SK-N-SH treated with all-trans-retinoic acid at 6 μM for 48 hours (cell line): ENCODE measurements around the gene SEPHS2.

Experiments
- ARNTL ChIP-seq: fragments of 450-650 bp; formaldehyde crosslinking; IDR thresholded peaks from 2 replicates; pipeline ENCODE4 v1.5.0; 2020; ENCODE audit warnings: low read depth, mild to moderate bottlenecking, moderate library complexity, borderline replicate concordance
- GLIS3 ChIP-seq: fragments of 250-450 bp; sonication (Bioruptor Pico); IDR thresholded peaks from 2 replicates; pipeline ENCODE4 v1.5.0; 2020; ENCODE audit warnings: mild to moderate bottlenecking, moderate library complexity
- POU6F1 ChIP-seq: fragments of 250-450 bp; sonication (Bioruptor Pico); IDR thresholded peaks from 2 replicates; pipeline ENCODE4 v1.8.0; 2021; ENCODE audit warnings: low read depth, mild to moderate bottlenecking, moderate library complexity, borderline replicate concordance
- RARB ChIP-seq: fragments of 250-450 bp; sonication (Bioruptor Pico); IDR thresholded peaks from 2 replicates; pipeline ENCODE4 v1.8.0; 2021; ENCODE audit warnings: mild to moderate bottlenecking, moderate library complexity
- TSHZ2 ChIP-seq: fragments of 250-450 bp; sonication (Bioruptor Pico); IDR thresholded peaks from 2 replicates; pipeline ENCODE4 v1.5.0; 2020; ENCODE audit warnings: mild to moderate bottlenecking, moderate library complexity
- ZFP3 ChIP-seq: fragments of 250-450 bp; sonication (Bioruptor Pico); IDR thresholded peaks from 2 replicates; pipeline ENCODE4 v1.5.0; 2020; ENCODE audit warnings: mild to moderate bottlenecking, moderate library complexity
- ZFP30 ChIP-seq: fragments of 450-650 bp; formaldehyde crosslinking; IDR thresholded peaks from 2 replicates; pipeline ENCODE4 v1.5.0; 2022; ENCODE audit warnings: mild to moderate bottlenecking, moderate library complexity
- ZNF565 ChIP-seq: fragments of 450-650 bp; formaldehyde crosslinking; conservative IDR thresholded peaks from 2 replicates; pipeline ENCODE4 v1.5.0; 2020; ENCODE audit warnings: low read depth, mild to moderate bottlenecking, moderate library complexity
- TF ChIP-seq, protein P1 (sequence below): fragments of 250-450 bp; sonication (Bioruptor Pico); IDR thresholded peaks from 2 replicates; pipeline ENCODE4 v1.5.1; 2020; ENCODE audit warnings: low read depth, mild to moderate bottlenecking, moderate library complexity
- TF ChIP-seq, protein P2 (sequence below): fragments of 250-450 bp; sonication (Bioruptor Pico); IDR thresholded peaks from 2 replicates; pipeline ENCODE4 v1.8.0; 2020; ENCODE audit warnings: mild to moderate bottlenecking, moderate library complexity, borderline replicate concordance
- TF ChIP-seq, protein P3 (sequence below): fragments of 250-450 bp; sonication (Bioruptor Pico); IDR thresholded peaks from 2 replicates; pipeline ENCODE4 v1.5.1; 2021; ENCODE audit warnings: mild to moderate bottlenecking, moderate library complexity

GRCh38 chr16:30407102-30407803, 38.4 kb downstream of the SEPHS2 start, which contains the start of gene ZNF771:
- TF ChIP-seq ARNTL (CRISPR knock-in tag) (no peak), ZFP3 (no peak), ZNF565 (no peak), POU6F1 (CRISPR knock-in tag) (no peak), RARB (CRISPR knock-in tag) (no peak), GLIS3 (CRISPR knock-in tag) (no peak; the same call in 1 of the 2 replicates), ZFP30 (CRISPR knock-in tag) (no peak), TSHZ2 (0 out of 2 replicates have a peak, but pooled peaks have one; percentile 45)
- TF ChIP-seq, protein P1, sequence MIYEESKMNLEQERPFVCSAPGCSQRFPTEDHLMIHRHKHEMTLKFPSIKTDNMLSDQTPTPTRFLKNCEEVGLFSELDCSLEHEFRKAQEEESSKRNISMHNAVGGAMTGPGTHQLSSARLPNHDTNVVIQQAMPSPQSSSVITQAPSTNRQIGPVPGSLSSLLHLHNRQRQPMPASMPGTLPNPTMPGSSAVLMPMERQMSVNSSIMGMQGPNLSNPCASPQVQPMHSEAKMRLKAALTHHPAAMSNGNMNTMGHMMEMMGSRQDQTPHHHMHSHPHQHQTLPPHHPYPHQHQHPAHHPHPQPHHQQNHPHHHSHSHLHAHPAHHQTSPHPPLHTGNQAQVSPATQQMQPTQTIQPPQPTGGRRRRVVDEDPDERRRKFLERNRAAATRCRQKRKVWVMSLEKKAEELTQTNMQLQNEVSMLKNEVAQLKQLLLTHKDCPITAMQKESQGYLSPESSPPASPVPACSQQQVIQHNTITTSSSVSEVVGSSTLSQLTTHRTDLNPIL (CRISPR knock-in tag) = no peak
- TF ChIP-seq, protein P2, sequence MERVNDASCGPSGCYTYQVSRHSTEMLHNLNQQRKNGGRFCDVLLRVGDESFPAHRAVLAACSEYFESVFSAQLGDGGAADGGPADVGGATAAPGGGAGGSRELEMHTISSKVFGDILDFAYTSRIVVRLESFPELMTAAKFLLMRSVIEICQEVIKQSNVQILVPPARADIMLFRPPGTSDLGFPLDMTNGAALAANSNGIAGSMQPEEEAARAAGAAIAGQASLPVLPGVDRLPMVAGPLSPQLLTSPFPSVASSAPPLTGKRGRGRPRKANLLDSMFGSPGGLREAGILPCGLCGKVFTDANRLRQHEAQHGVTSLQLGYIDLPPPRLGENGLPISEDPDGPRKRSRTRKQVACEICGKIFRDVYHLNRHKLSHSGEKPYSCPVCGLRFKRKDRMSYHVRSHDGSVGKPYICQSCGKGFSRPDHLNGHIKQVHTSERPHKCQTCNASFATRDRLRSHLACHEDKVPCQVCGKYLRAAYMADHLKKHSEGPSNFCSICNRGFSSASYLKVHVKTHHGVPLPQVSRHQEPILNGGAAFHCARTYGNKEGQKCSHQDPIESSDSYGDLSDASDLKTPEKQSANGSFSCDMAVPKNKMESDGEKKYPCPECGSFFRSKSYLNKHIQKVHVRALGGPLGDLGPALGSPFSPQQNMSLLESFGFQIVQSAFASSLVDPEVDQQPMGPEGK (CRISPR knock-in tag) = no peak
- TF ChIP-seq, protein P3, sequence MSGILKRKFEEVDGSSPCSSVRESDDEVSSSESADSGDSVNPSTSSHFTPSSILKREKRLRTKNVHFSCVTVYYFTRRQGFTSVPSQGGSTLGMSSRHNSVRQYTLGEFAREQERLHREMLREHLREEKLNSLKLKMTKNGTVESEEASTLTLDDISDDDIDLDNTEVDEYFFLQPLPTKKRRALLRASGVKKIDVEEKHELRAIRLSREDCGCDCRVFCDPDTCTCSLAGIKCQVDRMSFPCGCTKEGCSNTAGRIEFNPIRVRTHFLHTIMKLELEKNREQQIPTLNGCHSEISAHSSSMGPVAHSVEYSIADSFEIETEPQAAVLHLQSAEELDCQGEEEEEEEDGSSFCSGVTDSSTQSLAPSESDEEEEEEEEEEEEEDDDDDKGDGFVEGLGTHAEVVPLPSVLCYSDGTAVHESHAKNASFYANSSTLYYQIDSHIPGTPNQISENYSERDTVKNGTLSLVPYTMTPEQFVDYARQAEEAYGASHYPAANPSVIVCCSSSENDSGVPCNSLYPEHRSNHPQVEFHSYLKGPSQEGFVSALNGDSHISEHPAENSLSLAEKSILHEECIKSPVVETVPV (CRISPR knock-in tag) = no peak
